Transverse colon (tissue), 4 donors: ENCODE data around the gene TLE6. TPM values are rescaled to one million over a fixed set of nuclear protein-coding genes. Genes with fewer than 3 reads are reported as not detected.

Source experiments
- DNase-seq: peaks from one replicate; pipeline ENCODE4 v3.0.0-alpha.2; 2019
- H3K27ac ChIP-seq, 4 donors: fragments of 200-600 bp; sonication (generic); 2 replicates each; pipeline ENCODE4 v1.5.1; 2016 to 2018; ENCODE audit warnings: inconsistent platforms in 4 of 4
- H3K27me3 ChIP-seq: fragments of 200-600 bp; sonication (generic); 2 replicates; pipeline ENCODE4 v1.5.1; 2017; ENCODE audit warnings: inconsistent platforms
- H3K36me3 ChIP-seq, 4 donors: fragments of 200-600 bp; sonication (generic); 2 replicates each; pipeline ENCODE4 v1.5.1; 2017 to 2019; ENCODE audit warnings: inconsistent platforms in 4 of 4
- H3K4me1 ChIP-seq, 4 donors: fragments of 200-600 bp; sonication (generic); 2 replicates each; pipeline ENCODE4 v1.5.1; 2017 to 2020; ENCODE audit warnings: inconsistent platforms in 4 of 4
- H3K4me3 ChIP-seq, 4 donors: fragments of 200-600 bp; sonication (generic); 1 replicate in 1 of 4; 2 replicates in 3 of 4; pipeline versions ENCODE4 v1.5.1 to v1.6.1; 2017 to 2019; ENCODE audit warnings: inconsistent platforms in 4 of 4
- H3K9me3 ChIP-seq, 2 donors: fragments of 200-600 bp; sonication (generic); 2 replicates each; pipeline ENCODE4 v1.5.1; 2017 to 2019; ENCODE audit warnings: inconsistent platforms in 2 of 2
- EP300 ChIP-seq: sonication (generic); formaldehyde crosslinking; IDR thresholded peaks from one replicate; pipeline ENCODE4 v1.6.1; 2017; ENCODE audit warnings: antibody characterized with exemption, low read depth
- POLR2A ChIP-seq: fragments of 450-650 bp; IDR thresholded peaks from one replicate; pipeline ENCODE4 v1.6.1; 2016; ENCODE audit warnings: antibody characterized with exemption, mild to moderate bottlenecking, moderate library complexity
- POLR2AphosphoS5 ChIP-seq, 3 donors: sonication (generic); formaldehyde crosslinking; IDR thresholded peaks; one replicate each; pipeline ENCODE4 v1.6.1; 2016; ENCODE audit warnings: antibody characterized with exemption in 3 of 3
- WGBS, 2 donors: methylation state at CpG; one replicate each; pipeline ENCODE4 v1.1.5; 2018; ENCODE audit warnings: low coverage in 1 of 2; 5-methylcytosine and 5-hydroxymethylcytosine counted together
- in situ Hi-C, 4 donors: fragments of 200-750 bp; cut with MboI; loops; one replicate each; pipeline versions ENCODE4 v1.15.0 to v1.15.1; 2017; ENCODE audit warnings: low sequenced_read_pairs in 3 of 4, low pct_ligation_motif_present in 1 of 4, low pct_unique_long_range_greater_than_20kb in 1 of 4
- intact Hi-C: fragments of 100-400 bp; cut with DNase I; formaldehyde crosslinking; loops from one replicate; pipeline ENCODE4 v1.15.1; 2023; ENCODE audit warnings: low total_unique reads
- total RNA-seq, 4 donors: library from RNA; depleted of rRNA; stranded (reverse); fragments of >200 nt; gene quantifications; one replicate each; pipeline ENCODE4 v1.1.0, GENCODE V29; 2016
- TF ChIP-seq, protein P1 (sequence below), 5 experiments: fragments of 200-600 bp in 3 of 5; fragments of 450-650 bp in 2 of 5; sonication (generic) in 3 of 5; IDR thresholded peaks; 1 replicate in 2 of 5; 2 replicates in 3 of 5; pipeline ENCODE4 v1.5.1; 2016 to 2017; ENCODE audit warnings: antibody characterized with exemption in 5 of 5, inconsistent platforms in 3 of 5, mild to moderate bottlenecking in 2 of 5, moderate library complexity in 1 of 5

TLE6 gene
- total RNA-seq, 4 donors from 2014 or later = not detected

DNA sequence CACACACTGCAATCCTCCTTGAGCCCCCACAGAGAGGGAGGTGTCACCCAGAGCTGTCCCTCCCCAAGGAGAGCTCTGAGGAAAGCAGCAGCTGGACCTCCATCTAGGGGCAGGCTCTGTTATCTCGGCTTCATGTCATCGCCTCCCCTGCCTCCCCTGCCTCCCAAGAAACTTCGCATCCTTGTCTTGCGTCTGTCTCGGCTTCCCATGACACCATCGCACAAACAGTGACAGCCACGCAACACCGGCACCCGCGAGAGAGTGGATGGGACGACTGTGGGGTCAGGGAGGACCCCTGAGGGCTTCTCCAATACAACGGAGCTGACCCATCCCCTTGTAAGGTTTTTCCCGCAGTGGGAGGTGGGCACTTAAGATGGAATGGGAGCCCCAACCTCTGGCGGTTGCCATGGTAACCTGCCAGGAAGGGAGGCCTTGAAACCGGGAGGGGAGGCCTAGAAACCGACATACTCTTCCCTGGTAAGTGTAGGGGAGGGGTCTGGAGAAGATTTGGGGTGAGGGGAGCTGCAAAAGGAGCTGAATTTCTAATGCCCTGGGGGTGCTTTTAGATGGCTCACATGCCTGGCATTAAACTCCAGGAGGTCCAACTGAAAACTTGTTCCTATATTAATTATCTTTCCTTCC lies 35.4 kb downstream of the TLE6 start:
- in situ Hi-C loops = no loop called here
- no peaks in the 10 kb centered on the region for H3K4me1 ChIP-seq
- H3K36me3 ChIP-seq = no peaks in the 10 kb centered on the region
- H3K9me3 ChIP-seq = no peaks in the 10 kb centered on the region
- no peak overlapping the region for H3K4me3 ChIP-seq
- H3K27me3 ChIP-seq = no peaks in the 10 kb centered on the region
- WGBS, 2 donors = 83% methylated on average over 16 of the region's 16 CpGs; no CpG with 5 or more reads in 1 of the 2 donors
- TF ChIP-seq POLR2A (no peak), POLR2AphosphoS5 (IDR thresholded peaks at IDR 0.05) (no peak), EP300 (no peak)
- TF ChIP-seq, protein P1, sequence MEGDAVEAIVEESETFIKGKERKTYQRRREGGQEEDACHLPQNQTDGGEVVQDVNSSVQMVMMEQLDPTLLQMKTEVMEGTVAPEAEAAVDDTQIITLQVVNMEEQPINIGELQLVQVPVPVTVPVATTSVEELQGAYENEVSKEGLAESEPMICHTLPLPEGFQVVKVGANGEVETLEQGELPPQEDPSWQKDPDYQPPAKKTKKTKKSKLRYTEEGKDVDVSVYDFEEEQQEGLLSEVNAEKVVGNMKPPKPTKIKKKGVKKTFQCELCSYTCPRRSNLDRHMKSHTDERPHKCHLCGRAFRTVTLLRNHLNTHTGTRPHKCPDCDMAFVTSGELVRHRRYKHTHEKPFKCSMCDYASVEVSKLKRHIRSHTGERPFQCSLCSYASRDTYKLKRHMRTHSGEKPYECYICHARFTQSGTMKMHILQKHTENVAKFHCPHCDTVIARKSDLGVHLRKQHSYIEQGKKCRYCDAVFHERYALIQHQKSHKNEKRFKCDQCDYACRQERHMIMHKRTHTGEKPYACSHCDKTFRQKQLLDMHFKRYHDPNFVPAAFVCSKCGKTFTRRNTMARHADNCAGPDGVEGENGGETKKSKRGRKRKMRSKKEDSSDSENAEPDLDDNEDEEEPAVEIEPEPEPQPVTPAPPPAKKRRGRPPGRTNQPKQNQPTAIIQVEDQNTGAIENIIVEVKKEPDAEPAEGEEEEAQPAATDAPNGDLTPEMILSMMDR (IDR thresholded peaks at IDR 0.05) = no peak
- no peak overlapping the region for H3K27ac ChIP-seq
- DNase-seq = no peak
- intact Hi-C loops = no loop called here

DNA sequence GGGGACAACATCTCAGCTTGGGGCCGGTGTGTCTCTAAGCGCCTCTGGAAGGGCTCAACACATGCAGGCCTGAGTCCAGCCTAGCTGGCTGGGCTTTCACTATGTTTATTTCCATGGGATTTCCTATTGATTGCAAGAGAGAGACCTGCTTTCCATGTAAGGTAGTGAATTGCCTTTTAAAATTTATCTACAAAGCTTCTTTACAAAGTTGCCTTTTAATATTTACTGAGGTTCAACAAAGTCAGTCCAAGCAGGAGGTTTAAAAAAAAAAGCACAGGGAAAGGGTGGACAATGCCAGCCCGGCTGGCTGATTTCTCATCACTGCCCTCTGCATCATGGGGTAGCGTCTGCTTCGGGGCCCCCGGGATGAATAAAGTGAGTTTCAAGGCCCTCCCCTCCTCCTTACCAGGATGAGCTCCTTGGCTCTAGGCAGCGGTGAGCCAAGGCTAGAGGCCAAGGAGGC lies 35.9 kb downstream of the TLE6 start:
- WGBS, 2 donors = 61 to 68% methylated on average over 6 to 7 of the region's 7 CpGs
- no peaks in the 10 kb centered on the region for H3K9me3 ChIP-seq
- no peak for DNase-seq
- no peaks in the 10 kb centered on the region for H3K4me1 ChIP-seq
- no peak for TF ChIP-seq EP300
- H3K36me3 ChIP-seq = no peaks in the 10 kb centered on the region
- in situ Hi-C loops (no loop called here), intact Hi-C loops (no loop called here)
- no peak overlapping the region for H3K4me3 ChIP-seq
- no peak overlapping the region for H3K27ac ChIP-seq
- H3K27me3 ChIP-seq = no peaks in the 10 kb centered on the region

DNA sequence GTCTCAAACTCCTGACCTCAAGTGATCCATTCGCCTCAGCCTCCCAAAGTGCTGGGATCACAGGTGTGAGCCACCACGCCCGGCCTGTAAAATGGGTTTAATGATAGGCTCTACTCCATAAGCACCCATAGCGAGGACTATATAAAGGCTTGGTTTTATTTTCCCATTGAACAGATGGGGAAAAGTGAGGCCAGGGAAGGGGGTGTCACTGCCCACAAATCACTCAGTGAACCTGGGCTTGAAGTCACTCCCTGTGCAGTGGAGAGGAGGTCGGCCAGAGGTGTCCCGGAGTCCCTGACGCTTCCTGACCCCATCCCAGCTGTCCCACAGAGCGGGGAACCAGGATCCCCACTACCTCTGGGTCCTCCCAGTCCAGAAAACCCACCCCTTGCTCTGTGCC lies 36.8 kb downstream of the TLE6 start:
- no peaks in the 10 kb centered on the region for H3K9me3 ChIP-seq
- intact Hi-C loops = no loop called here
- H3K27ac ChIP-seq = no peak overlapping the region
- DNase-seq = no peak
- 91 to 100% methylated on average over 1 to 8 of the region's 8 CpGs for WGBS, 2 donors
- in situ Hi-C loops = no loop called here
- no peaks in the 10 kb centered on the region for H3K4me1 ChIP-seq
- H3K36me3 ChIP-seq = no peaks in the 10 kb centered on the region
- H3K4me3 ChIP-seq = no peak overlapping the region
- no peaks in the 10 kb centered on the region for H3K27me3 ChIP-seq
- no peak for TF ChIP-seq EP300
- TF ChIP-seq, protein P1 (IDR thresholded peaks at IDR 0.05) = no peak
- no peak for TF ChIP-seq POLR2A
- TF ChIP-seq POLR2AphosphoS5 (IDR thresholded peaks at IDR 0.05) = no peak

DNA sequence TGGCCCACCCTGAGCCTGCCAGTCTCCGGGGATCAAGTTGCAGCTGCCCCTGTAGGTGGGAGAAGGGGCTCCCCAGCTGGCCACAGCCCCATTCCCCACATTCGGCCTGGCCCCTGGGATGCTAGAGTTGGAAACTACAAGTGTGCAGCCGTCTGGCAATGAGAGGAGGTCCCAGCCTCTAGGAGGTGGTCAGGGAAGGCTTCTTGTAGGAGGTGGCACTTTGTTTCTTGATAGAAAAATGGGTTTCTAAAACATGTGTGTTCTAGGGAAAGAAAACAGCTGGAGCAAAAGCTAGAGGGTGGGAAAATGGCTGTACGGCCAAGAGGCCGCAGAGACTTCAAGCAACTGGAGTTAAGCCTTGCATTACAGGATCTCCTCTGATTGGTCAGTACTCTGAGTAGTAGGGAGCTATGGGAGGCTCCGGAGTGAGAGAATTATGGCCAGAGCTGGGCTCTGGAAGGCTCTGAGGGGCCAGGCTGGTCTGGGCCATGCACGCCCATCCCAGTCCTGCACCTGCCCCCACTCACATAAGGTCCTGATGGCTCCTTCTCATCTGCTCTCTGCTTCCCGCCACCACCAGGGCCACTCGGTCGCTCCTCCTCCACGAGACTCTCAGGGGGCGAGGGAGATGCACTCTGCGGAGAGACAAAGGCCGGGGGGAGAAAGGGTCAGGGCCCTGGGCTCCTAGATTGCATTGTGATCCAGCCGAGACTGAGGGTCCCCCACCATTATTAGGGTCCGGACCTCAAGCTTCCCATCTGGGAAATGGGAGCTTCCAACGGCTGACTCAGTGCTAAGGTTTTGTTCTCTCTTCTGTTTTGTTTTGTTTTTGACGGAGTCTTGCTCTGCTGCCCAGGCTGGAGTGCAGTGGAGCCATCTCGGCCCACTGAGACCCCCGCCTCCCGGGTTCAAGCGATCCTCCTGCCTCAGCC lies 38.0 kb downstream of the TLE6 start:
- TF ChIP-seq, protein P1 (IDR thresholded peaks at IDR 0.05) = no peak
- TF ChIP-seq POLR2AphosphoS5 (IDR thresholded peaks at IDR 0.05) (no peak), EP300 (no peak), POLR2A (no peak)
- intact Hi-C loops (no loop called here), in situ Hi-C loops (no loop called here)
- WGBS, 2 donors = 91 to 94% methylated on average over 13 to 22 of the region's 22 CpGs
- no peaks in the 10 kb centered on the region for H3K27me3 ChIP-seq
- H3K4me3 ChIP-seq = no peak overlapping the region
- H3K4me1 ChIP-seq = no peaks in the 10 kb centered on the region
- H3K9me3 ChIP-seq = no peaks in the 10 kb centered on the region
- no peaks in the 10 kb centered on the region for H3K36me3 ChIP-seq
- DNase-seq = no peak
- H3K27ac ChIP-seq = no peak overlapping the region
